ENCODE data around the gene NME5. TPM values are rescaled to one million over a fixed set of nuclear protein-coding genes. Genes with fewer than 3 reads are reported as not detected.

The NME5 gene
- total RNA-seq, 1 experiment from 2014 or later = 3.1 TPM

- ChIA-PET CTCF (no interaction called here), RAD21 (ENCODE audit: low non-redundant PET in 1 of 2, low total read pairs in 2 of 2, uncharacterized antibody in 2 of 2, unreplicated experiment in 2 of 2) (no interaction called here), POLR2A (no interaction called here)
- no peaks in the 10 kb centered on the region for H4K20me1 ChIP-seq (ENCODE audit: insufficient read depth)
- H3K4me2 ChIP-seq (ENCODE audit: low read length) = no peak overlapping the region
- peaks cover 0 to 6% of the 10 kb centered on the region in 2 experiments; a peak in 1 of 4 replicates for H3K4me1 ChIP-seq (ENCODE audit: control insufficient read depth in 1 of 2, insufficient read depth in 2 of 2, low read length in 2 of 2)
- H3K27me3 ChIP-seq (ENCODE audit: insufficient read depth, low read length) = no peaks in the 10 kb centered on the region
- BruUV-seq (replicated peaks) = no TSS peak
- H2AFZ ChIP-seq (ENCODE audit: low read depth, low read length, poor library complexity, severe bottlenecking) = no peak overlapping the region
- no peaks in the 10 kb centered on the region for H3K79me2 ChIP-seq (ENCODE audit: insufficient read depth, low read length)
- no peak overlapping the region for H3K9ac ChIP-seq (ENCODE audit: low read length)
- intact Hi-C loops (cut with micrococcal nuclease) = no loop called here
- H3K36me3 ChIP-seq (ENCODE audit: control insufficient read depth in 1 of 2, insufficient read depth in 2 of 2, low read length in 2 of 2) = no peaks in the 10 kb centered on the region
- H3K9me2 ChIP-seq (ENCODE audit: insufficient read depth) = no peaks in the 10 kb centered on the region
- H3K9me3 ChIP-seq (ENCODE audit: control insufficient read depth in 1 of 2, insufficient read depth in 1 of 2, low read depth in 1 of 2, low read length in 2 of 2) = no peaks in the 10 kb centered on the region
- no peak for DNase-seq (ENCODE audit: low read depth, low spot score)
- H3K4me3 ChIP-seq (replicated peaks in 1 of 2; ENCODE audit: low read depth in 1 of 2, low read length in 2 of 2) = no peak overlapping the region
- H3K27ac ChIP-seq (ENCODE audit: low read depth, low read length) = no peak overlapping the region
- no peak for ATAC-seq
- TF ChIP-seq SIN3A (IDR thresholded peaks at IDR 0.05; ENCODE audit: low read depth) (no peak), ZFX (IDR thresholded peaks at IDR 0.05) (no peak), ELF1 (IDR thresholded peaks at IDR 0.05; ENCODE audit: borderline replicate concordance, low read depth) (no peak), YY1 (IDR thresholded peaks at IDR 0.05; ENCODE audit: extremely low read depth, insufficient replicate concordance, low read depth, low read length) (no peak), ATF3 (IDR thresholded peaks at IDR 0.05) (no peak), EZH2phosphoT487 (IDR thresholded peaks at IDR 0.05; ENCODE audit: borderline replicate concordance) (no peak), ZBTB33 (IDR thresholded peaks at IDR 0.05; ENCODE audit: extremely low read depth, insufficient replicate concordance, low read length) (no peak), POLR2A (IDR thresholded peaks at IDR 0.05; ENCODE audit: borderline replicate concordance, extremely low read depth, insufficient read depth, insufficient read length) (no peak), CBX3 (IDR thresholded peaks at IDR 0.05; ENCODE audit: low read depth) (no peak), SP1 (IDR thresholded peaks at IDR 0.05; ENCODE audit: low read depth) (no peak), ZNF274 (IDR thresholded peaks at IDR 0.05; ENCODE audit: low read depth, low read length) (no peak), CEBPB (IDR thresholded peaks at IDR 0.05; ENCODE audit: low read depth) (no peak), EGR1 (IDR thresholded peaks at IDR 0.05; ENCODE audit: low read depth) (no peak), RAD21 (IDR thresholded peaks at IDR 0.05; ENCODE audit: low read depth) (no peak), SRF (IDR thresholded peaks at IDR 0.05; ENCODE audit: low read depth) (no peak), MAX (IDR thresholded peaks at IDR 0.05) (no peak), JUND (IDR thresholded peaks at IDR 0.05) (no peak), FOSL1 (IDR thresholded peaks at IDR 0.05; ENCODE audit: low read depth) (no peak), TCF7L2 (IDR thresholded peaks at IDR 0.05; ENCODE audit: borderline replicate concordance, extremely low read depth, insufficient read depth, insufficient read length) (no peak)
Observed at GRCh38 chr5:138140268-138140667, 1.0 kb upstream of the NME5 start.

Data from HCT116 (cell line).